Left lung (tissue), 10 donors: ENCODE data around the gene PFN2. TPM values are rescaled to one million over a fixed set of nuclear protein-coding genes. Genes with fewer than 3 reads are reported as not detected.
A peak's percentile ranks its signal among the peaks of the same experiment; 100 is the strongest.
"Not testable (repeated sequence)": the region's sequence is repeated elsewhere in the genome, so short reads cannot be mapped to it uniquely, and the experiment has no call there.

Source experiments
- ATAC-seq: fragments of 200-7000 bp; cut with Tn5 transposase; one replicate; pipeline ENCODE4 v1.9.1; 2020; ENCODE audit warnings: moderate library complexity
- DNase-seq, 4 donors: peaks; one replicate each; pipeline ENCODE4 v3.0.0-alpha.2; 2013 to 2020
- H3K27ac ChIP-seq, 2 donors: fragments of 200-600 bp; sonication (generic) in 1 of 2; one replicate each; pipeline versions ENCODE4 v1.5.0 to v1.8.0; 2020 to 2021
- H3K27me3 ChIP-seq, 2 donors: fragments of 200-600 bp; sonication (generic) in 1 of 2; one replicate each; pipeline versions ENCODE4 v1.5.0 to v1.8.0; 2020 to 2021
- H3K36me3 ChIP-seq, 2 donors: fragments of 200-600 bp; sonication (generic) in 1 of 2; one replicate each; pipeline versions ENCODE4 v1.5.0 to v1.8.0; 2020 to 2021
- H3K4me1 ChIP-seq, 2 donors: fragments of 200-600 bp; one replicate each; pipeline ENCODE4 v1.8.0; 2021
- H3K4me3 ChIP-seq, 2 donors: fragments of 200-600 bp; sonication (generic) in 1 of 2; one replicate each; pipeline versions ENCODE4 v1.5.0 to v1.8.0; 2020 to 2021; ENCODE audit warnings: mild to moderate bottlenecking in 1 of 2
- H3K9me3 ChIP-seq, 2 donors: fragments of 200-600 bp; sonication (generic) in 1 of 2; one replicate each; pipeline versions ENCODE4 v1.5.0 to v1.8.0; 2020 to 2021
- CTCF ChIP-seq, 2 donors: fragments of 200-600 bp; sonication (generic) in 1 of 2; IDR thresholded peaks; one replicate each; pipeline versions ENCODE4 v1.5.0 to v1.8.0; 2021; ENCODE audit warnings: antibody characterized with exemption in 2 of 2
- intact Hi-C, 2 donors: fragments of 100-400 bp; cut with DNase I; formaldehyde crosslinking; loops; one replicate each; pipeline versions ENCODE4 v1.11.2 to v1.14.2; 2022
- polyA plus RNA-seq, 6 donors: library from polyadenylated mRNA; unstranded; fragments of 120-200 nt; gene quantifications; one replicate each; pipeline ENCODE4 v1.2.1, GENCODE V29; 2013; ENCODE audit not compliant: insufficient read length in 6 of 6
- total RNA-seq, 2 donors: library from RNA; stranded (reverse); fragmentation: NEBNext Ultra II Directional; extraction: Animal tissue kit (Norgen Biotek cat#: 25700); gene quantifications; one replicate each; pipeline ENCODE4 v1.2.1, GENCODE V29; 2021
- donor health status: DM: no; HTN: yes; CAD: no.
- donor health status: DM: no; HTN: no; CAD: no.

Gene PFN2
- total and polyA plus RNA-seq, 8 donors = 47.5 to 286 (median 255) TPM

DNA sequence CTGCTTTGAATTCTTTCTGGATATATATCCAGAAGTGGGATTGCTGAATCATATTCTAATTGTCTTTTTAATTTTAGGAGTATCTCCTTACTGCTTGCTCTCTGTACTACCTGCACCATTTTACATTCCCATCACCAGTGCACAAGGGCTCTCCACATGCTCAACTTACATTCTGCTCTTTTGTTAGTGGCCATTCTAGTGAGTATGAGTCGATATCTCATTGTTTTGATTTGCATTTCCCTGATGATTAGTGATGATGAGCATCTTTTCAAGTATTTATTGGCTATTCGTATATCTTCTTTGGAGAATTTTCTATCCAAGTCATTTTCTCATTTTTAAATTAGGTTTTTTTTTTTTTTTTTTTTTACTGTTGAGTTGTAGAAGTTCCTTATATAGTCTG, 29.5 kb downstream of the PFN2 start:
- TF ChIP-seq CTCF (IDR thresholded peaks at IDR 0.05) = no peak
- intact Hi-C loops = no loop called here

GRCh38 chr3:149938392-149939055, 32.2 kb downstream of the PFN2 start:
- ATAC-seq, H3K27ac ChIP-seq, H3K36me3 ChIP-seq, intact Hi-C loops, DNase-seq, H3K27me3 ChIP-seq, H3K9me3 ChIP-seq, H3K4me3 ChIP-seq: not testable (repeated sequence)
- peaks cover 4 to 12% of the 10 kb centered on the region in 2 donors for H3K4me1 ChIP-seq

More for the DNA sequence above, 29.5 kb downstream of the PFN2 start:
- Histone ChIP-seq H3K4me3 (no peak overlapping the region), H3K27ac (no peak overlapping the region), H3K36me3 (peaks cover 0 to 6% of the 10 kb centered on the region in 2 donors), H3K4me1 (no peaks in the 10 kb centered on the region), H3K9me3 (peaks cover 0 to 5% of the 10 kb centered on the region in 2 donors), H3K27me3 (no peaks in the 10 kb centered on the region)
- ATAC-seq = no peak
- DNase-seq = no peak

DNA sequence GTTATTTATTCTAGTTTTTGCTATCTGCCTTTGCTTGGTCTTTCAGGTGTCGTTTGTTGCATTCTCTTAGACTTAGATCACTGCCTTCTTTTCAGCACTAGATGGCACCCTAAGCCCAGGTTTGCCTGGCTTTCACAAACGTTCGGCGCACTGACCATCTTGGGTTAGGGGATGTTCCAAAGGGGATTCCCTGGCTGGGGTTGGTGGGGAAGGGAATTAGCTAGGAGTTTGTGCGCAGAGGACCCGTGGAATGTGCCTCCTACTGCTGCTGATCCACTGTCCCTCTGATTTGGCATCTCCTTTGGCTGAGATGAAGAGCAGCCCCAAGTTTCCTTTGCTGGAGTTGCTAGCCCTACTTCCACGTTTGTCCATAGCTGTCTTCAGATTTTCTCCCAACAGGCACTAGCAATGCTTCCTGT, 33.9 kb downstream of the PFN2 start:
- ATAC-seq = peak; percentile 83
- Histone ChIP-seq H3K9me3 (no peaks in the 10 kb centered on the region), H3K27ac (no peak overlapping the region), H3K27me3 (no peaks in the 10 kb centered on the region), H3K4me1 (peaks cover 4 to 12% of the 10 kb centered on the region in 2 donors), H3K4me3 (no peak overlapping the region), H3K36me3 (peaks cover 0 to 8% of the 10 kb centered on the region in 2 donors)
- DNase-seq = peak in 2 of 4 donors; percentile 11 to 36
- peak; percentile 51 to 55 for TF ChIP-seq CTCF (IDR thresholded peaks at IDR 0.05)
- intact Hi-C loops = no loop called here

DNA sequence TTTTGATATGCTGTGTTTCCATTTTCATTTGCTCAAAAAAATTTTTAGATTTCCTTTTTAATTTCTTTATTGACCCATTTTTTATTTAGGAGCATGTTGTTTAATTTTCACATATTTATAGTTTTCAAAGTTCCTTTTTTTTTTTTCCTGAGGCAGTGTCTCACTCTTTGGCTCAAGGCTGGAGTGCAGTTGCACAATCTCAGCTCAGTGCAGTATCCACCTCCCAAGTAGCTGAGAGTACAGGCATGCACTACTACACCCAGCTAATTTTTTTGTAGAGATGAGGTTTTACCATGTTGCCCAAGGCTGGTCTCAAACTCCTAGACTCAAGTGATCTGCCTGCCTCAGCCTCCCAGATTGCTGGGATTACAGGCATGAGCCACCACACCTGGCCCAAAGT, 36.2 kb downstream of the PFN2 start:
- Histone ChIP-seq H3K9me3 (no peaks in the 10 kb centered on the region), H3K27ac (no peak overlapping the region), H3K27me3 (no peaks in the 10 kb centered on the region), H3K4me1 (peaks cover 4 to 12% of the 10 kb centered on the region in 2 donors), H3K4me3 (no peak overlapping the region), H3K36me3 (peaks cover 0 to 8% of the 10 kb centered on the region in 2 donors)
- peak; percentile 86 for ATAC-seq
- intact Hi-C loops = no loop called here
- no peak for TF ChIP-seq CTCF (IDR thresholded peaks at IDR 0.05)
- DNase-seq = peak in 2 of 4 donors; percentile 10 to 49

- DNase-seq (no peak), ATAC-seq (no peak)
- Histone ChIP-seq H3K27me3 (no peaks in the 10 kb centered on the region), H3K27ac (no peak overlapping the region), H3K36me3 (peaks cover 0 to 12% of the 10 kb centered on the region in 2 donors), H3K4me3 (no peak overlapping the region), H3K4me1 (peaks cover 4 to 12% of the 10 kb centered on the region in 2 donors), H3K9me3 (no peaks in the 10 kb centered on the region)
- no peak for TF ChIP-seq CTCF (IDR thresholded peaks at IDR 0.05)
- intact Hi-C loops = no loop called here
These were observed 36.8 kb downstream of the PFN2 start for GRCh38 chr3:149933858-149934257.

DNA sequence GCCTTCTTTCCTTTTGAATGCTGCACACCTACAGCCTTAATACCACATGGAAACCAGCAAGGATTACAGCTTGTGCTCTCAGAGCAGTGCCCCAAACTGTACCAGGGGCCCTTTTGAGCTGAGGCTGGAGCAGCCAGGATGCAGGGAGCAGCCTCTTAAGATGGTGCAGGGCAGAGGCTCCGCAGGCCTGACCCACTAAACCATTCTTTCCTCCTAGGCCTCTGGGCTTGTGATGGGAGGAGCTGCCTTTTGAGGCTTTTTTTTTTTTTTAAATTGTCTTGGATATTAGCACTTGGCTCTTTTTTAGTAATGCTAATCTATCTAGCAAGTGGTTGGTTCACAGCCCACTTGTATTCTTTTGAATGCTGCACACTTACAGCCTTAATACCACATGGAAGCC, 37.7 kb downstream of the PFN2 start:
- Histone ChIP-seq H3K9me3 (no peaks in the 10 kb centered on the region), H3K36me3 (peaks cover 0 to 20% of the 10 kb centered on the region in 2 donors), H3K4me1 (peaks cover 4 to 12% of the 10 kb centered on the region in 2 donors), H3K4me3 (no peak overlapping the region), H3K27me3 (no peaks in the 10 kb centered on the region), H3K27ac (no peak overlapping the region)
- no peak for DNase-seq
- no peak for TF ChIP-seq CTCF (IDR thresholded peaks at IDR 0.05)
- ATAC-seq = no peak
- intact Hi-C loops = no loop called here
